GM18508 (cell line): ENCODE measurements around the gene OPN5.
"Not testable (repeated sequence)": the region's sequence is repeated elsewhere in the genome, so short reads cannot be mapped to it uniquely, and the experiment has no call there.

ENCODE experiments used
- ATAC-seq: cut with Tn5 transposase; IDR thresholded peaks from one replicate; pipeline ENCODE4 v1.9.1; 2021; ENCODE audit warnings: moderate number of reproducible peaks; ENCODE audit not compliant: insufficient read depth, unreplicated experiment

Gene OPN5

GRCh38 chr6:47781732-47782131, at the start of gene OPN5:
Gene OPN5, plus strand, starts transcription at chr6:47782032. Its CDS starts 35 bp downstream, at chr6:47782067.
- no peak for ATAC-seq

GRCh38 chr6:47733879-47734558, 47.8 kb upstream of the OPN5 start:
- ATAC-seq, result peak; percentile 54

GRCh38 chr6:47734831-47735481, 46.9 kb upstream of the OPN5 start:
- no peak for ATAC-seq

- ATAC-seq, result no peak
Observed at GRCh38 chr6:47736083-47736700, 45.6 kb upstream of the OPN5 start.

GRCh38 chr6:47737406-47737805, 44.4 kb upstream of the OPN5 start:
- no peak for ATAC-seq

- ATAC-seq, result no peak
Observed at GRCh38 chr6:47740714-47741113, 41.1 kb upstream of the OPN5 start.

- ATAC-seq, result no peak
Observed at GRCh38 chr6:47741807-47742206, 40.0 kb upstream of the OPN5 start.

GRCh38 chr6:47743744-47744143, 38.1 kb upstream of the OPN5 start:
- no peak for ATAC-seq

GRCh38 chr6:47745269-47745668, 36.6 kb upstream of the OPN5 start:
- not testable (repeated sequence) for ATAC-seq

GRCh38 chr6:47749757-47750156, 32.1 kb upstream of the OPN5 start:
- no peak for ATAC-seq

GRCh38 chr6:47752801-47753200, 29.0 kb upstream of the OPN5 start:
- no peak for ATAC-seq

- ATAC-seq, result no peak
Observed at GRCh38 chr6:47759364-47759763, 22.5 kb upstream of the OPN5 start.

- ATAC-seq, result no peak
Observed at GRCh38 chr6:47762502-47762901, 19.3 kb upstream of the OPN5 start.

GRCh38 chr6:47766445-47766844, 15.4 kb upstream of the OPN5 start:
- ATAC-seq, result no peak

- ATAC-seq, result no peak
Observed at GRCh38 chr6:47767102-47767501, 14.7 kb upstream of the OPN5 start.

GRCh38 chr6:47769982-47770381, 11.8 kb upstream of the OPN5 start:
- no peak for ATAC-seq

GRCh38 chr6:47772359-47772758, 9.5 kb upstream of the OPN5 start:
- no peak for ATAC-seq

GRCh38 chr6:47773005-47773404, 8.8 kb upstream of the OPN5 start:
- ATAC-seq, result no peak

GRCh38 chr6:47780510-47781356, 1.1 kb upstream of the OPN5 start:
- ATAC-seq, result peak; percentile 86

GRCh38 chr6:47785182-47785581, 3.4 kb downstream of the OPN5 start:
- ATAC-seq, result no peak
